Midbrain (tissue), 1 donor: ENCODE data around the gene FAM83B.
"Not testable (repeated sequence)": the region's sequence is repeated elsewhere in the genome, so short reads cannot be mapped to it uniquely, and the experiment has no call there.

Experiments used
- DNase-seq: peaks from one replicate; lab custom pipeline; 2025; lab: John Stamatoyannopoulos, UW

Gene FAM83B

DNA sequence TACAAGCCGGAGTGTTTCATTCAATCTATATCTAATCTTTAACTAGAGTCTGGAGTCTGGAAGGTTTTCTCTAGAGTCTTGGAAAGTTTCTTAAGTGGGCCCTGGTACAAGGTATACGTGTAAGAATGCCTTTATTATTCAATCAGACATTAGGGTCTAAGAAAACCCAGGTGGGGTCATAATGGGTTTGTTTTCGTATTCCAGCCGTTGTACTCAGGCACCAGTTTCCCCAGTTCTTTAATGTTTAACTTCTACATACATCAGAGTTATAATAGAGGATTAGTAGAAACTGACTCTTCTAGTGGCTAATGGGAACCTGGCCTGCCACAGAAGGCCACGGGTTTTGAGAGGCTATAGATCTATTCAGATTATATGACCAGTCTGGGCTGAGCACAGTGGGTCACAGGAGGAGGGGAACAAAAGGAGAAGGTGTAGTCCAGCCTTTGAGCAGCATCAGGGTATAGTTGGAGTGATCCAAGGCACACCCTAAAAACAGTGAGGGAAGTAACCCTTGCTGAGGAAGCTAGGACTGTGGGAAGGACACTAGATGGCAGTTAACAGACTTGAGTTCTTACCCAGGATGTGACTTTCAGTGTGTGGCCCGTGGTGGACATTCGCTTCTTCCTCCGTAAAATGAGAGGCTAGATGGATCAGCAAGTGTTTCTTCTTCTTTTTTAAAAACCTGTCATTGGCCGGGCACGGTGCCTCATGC, 15.5 kb downstream of the FAM83B start:
- no peak for DNase-seq

- no peak for DNase-seq
Measured at GRCh38 chr6:54864272-54864671, 17.7 kb downstream of the FAM83B start.

- DNase-seq: no peak
Measured at GRCh38 chr6:54865091-54865631, 18.6 kb downstream of the FAM83B start.

DNA sequence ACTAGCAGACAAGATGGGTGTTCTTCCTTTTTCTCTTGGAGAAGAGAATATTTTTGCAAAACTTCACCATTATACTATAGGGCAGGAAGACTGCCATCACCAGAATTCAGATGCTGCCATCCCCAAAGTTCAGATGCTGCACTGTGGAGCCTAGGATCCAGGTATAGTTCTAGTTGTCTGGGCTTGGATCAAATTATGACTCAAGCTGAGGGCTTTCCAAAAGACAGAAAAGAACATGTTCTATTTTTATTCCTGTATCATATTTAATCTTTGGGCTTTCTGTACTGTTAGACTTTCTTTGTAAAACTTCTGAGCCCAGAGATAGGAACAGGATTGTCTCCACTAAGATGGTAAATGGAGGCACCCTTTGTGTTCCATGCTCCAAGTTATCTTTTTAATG, 22.0 kb downstream of the FAM83B start:
- DNase-seq: no peak

- DNase-seq: no peak
Measured at GRCh38 chr6:54873599-54873998, 27.0 kb downstream of the FAM83B start.

- DNase-seq: no peak
Measured at GRCh38 chr6:54874349-54875048, 27.9 kb downstream of the FAM83B start.

DNA sequence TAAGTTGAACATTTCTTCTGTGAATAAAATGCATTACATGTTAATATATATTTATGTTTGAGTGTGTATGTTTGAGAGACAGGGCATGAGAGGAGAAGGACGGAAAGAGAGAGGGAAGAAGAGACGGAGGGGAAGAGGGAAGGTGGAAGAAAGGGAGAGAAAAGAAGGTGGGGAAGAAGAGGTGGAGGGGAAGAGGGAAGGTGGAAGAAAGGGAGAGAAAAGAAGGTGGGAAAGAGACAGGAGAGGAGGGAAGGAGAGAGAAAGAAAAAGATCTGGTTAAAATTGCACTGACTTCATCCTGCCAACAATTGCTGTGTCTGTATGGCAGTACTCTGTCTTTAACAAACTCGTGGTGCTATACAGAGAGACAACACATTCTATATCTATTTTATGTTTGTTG, 29.0 kb downstream of the FAM83B start:
- DNase-seq: no peak

DNA sequence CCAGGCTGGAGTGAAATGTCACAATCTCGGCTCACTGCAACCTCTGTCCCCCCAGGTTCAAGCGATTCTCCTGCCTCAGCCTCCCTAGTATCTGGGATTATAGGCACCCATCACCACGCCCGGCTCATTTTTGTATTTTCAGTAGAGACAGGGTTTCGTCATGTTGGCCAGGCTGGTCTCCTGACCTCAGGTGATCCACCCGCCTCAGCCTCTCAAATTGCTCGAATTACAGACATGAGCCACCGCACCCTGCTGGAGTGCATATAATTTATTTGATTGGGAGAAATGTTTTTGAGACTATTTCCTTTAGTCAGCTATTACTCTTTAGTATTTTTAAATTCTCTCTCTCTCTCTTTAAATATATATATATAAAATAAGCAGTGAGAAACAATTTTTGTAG, 29.8 kb downstream of the FAM83B start:
- DNase-seq: no peak

DNA sequence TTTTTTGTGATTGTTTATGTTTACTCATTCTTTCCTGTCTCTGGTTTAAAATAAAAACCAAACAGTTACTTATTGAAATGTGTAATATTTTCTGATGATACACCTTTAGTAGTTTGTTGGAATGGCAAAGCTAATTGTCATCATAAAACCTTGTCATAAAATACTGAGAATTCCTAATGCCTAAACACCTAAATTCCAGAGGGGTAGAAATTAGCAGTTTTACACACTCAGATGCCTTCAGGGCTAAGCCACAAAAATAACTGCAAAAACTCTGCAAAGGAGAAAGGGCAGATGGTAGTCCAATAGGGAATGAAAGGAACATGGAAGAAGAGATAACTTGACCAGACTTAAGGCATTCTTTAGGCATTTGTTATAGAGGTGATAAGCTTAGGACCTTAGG, 30.3 kb downstream of the FAM83B start:
- no peak for DNase-seq

DNA sequence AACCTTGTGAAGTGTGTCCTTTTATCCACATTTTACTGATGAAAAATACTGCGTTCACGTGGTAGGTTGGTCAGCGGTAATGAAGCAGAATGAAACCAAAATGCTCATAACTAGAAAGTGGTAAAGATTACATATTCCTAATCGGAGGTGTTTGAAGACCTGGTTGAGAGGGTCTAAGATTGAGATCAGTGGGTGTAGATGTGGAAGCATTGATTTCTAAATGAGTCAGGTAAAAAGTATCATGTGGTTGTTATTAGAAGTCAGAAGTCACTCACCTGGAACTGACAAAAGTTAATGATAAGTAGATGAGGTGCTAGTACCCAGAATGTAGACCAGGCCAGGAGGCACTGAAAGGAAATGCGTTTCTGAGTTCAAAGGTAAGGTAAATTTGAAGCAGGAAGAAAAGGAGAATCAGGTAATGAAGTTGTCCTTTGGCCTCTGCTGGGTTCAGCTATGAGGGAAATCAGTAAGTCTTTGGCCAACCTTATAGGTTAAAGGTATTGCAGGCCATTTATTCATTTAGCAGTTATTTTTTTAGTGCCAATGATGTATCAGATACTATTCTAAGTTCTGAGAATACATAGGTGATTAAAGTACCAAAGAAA, 31.2 kb downstream of the FAM83B start:
- no peak for DNase-seq

DNA sequence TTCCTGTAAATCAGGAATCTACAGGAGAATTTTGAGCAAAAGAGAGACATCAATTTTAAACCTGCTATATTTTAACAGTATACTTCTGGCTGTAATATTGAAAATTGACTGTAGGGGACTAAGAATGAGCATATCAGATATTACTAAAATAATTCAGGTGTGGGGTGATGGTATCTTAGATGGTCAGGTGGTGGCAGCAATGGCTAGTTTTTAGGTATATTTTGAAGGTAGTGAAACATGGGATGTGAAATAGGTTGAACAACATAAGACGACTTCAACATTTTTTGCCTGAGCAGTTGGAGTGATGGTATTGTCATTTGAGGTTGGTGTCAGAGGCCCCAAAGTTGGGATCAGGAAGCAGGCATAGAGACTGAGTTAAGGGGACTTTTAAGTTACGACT, 32.1 kb downstream of the FAM83B start:
- no peak for DNase-seq

GRCh38 chr6:54879188-54879985, 32.8 kb downstream of the FAM83B start:
- no peak for DNase-seq

- no peak for DNase-seq
Measured at GRCh38 chr6:54881067-54881730, 34.6 kb downstream of the FAM83B start.

DNA sequence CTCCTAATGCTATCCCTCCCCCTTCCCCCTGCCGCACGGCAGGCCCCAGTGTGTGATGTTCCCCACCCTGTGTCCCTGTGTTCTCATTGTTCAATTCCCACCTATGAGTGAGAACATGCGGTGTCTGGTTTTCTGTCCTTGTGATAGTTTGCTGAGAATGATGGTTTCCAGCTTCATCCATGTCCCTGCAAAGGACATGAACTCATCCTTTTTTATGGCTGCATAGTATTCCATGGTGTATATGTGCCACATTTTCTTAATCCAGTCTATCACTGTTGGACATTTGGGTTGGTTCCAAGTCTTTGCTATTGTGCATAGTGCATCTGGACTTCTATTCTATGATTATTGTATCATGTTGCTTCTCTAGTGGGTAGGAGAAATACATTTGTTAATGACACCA, 35.3 kb downstream of the FAM83B start:
- DNase-seq: not testable (repeated sequence)

- DNase-seq: no peak
Measured at GRCh38 chr6:54886932-54887584, 40.5 kb downstream of the FAM83B start.

- DNase-seq: no peak
Measured at GRCh38 chr6:54891536-54891935, 45.0 kb downstream of the FAM83B start.

DNA sequence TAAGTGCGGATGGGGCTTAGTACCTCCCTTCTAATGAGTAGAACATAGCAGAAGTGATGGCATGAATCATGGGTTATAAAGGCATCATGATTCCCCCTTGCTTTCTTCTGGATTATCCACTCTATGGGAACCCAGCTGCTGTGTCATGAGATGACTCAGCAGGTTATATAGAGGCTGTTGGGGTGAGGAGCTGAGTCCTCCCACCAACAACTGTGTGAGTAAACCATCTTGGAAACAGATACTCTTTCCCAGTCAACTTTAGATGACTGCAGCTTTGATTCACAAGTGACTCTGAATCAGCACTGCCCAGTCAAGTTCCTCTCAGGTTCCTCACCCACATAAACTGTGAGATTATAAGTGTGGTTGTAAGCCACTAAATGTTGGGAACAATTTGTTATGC, 46.3 kb downstream of the FAM83B start:
- DNase-seq: no peak

- DNase-seq: no peak
Measured at GRCh38 chr6:54893818-54894217, 47.2 kb downstream of the FAM83B start.

GRCh38 chr6:54896302-54896701, 49.7 kb downstream of the FAM83B start:
- DNase-seq: no peak

DNA sequence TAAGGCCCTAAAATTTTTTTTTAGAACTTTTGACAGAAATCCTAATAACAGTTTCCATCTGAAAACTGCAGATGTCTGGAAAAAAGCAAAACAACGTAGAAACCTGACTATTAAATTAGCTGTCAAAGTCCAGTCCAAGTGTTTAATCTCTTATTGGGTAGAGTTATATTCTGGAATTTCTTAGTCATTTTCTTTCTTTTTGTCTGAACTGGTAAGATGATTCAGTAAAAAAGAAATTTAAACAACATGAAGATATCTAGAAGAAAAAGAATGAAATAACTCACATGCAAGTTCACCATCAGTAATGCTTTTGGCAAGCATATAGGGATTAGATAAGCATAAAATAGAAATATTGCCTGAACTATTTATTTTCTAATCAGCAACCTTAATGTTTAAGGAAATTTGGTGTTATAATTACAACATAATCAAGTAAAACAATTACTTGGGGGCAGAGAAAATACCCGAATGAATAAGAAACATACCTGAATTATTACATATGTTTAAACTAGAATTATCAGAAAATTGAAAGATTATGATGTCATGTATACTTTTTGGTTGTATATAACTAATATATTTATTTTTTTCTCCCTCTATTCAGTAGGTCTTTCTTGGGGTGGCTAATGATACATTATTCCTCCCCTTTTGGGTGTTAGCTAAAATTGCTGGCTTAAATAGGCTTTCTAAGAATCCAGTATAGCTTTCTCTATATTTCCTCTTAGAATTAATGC, 51.1 kb downstream of the FAM83B start:
- DNase-seq: no peak
